Adrenal gland (tissue), 5 donors: ENCODE measurements around the gene SERPINE1.

ENCODE experiments used
- POLR2A ChIP-seq, 2 donors: fragments of 450-650 bp; IDR thresholded peaks; one replicate each; pipeline ENCODE4 v1.6.1; 2017; ENCODE audit warnings: antibody characterized with exemption in 2 of 2, mild to moderate bottlenecking in 2 of 2, moderate library complexity in 1 of 2
- TF ChIP-seq, protein P1 (sequence below), 6 experiments: fragments of 450-650 bp in 4 of 6; fragments of 200-600 bp in 2 of 6; sonication (generic) in 1 of 6; IDR thresholded peaks; 1 replicate in 5 of 6; 2 replicates in 1 of 6; pipeline versions ENCODE4 v1.5.1 to v1.8.0; 2016 to 2021; ENCODE audit warnings: antibody characterized with exemption in 6 of 6, mild to moderate bottlenecking in 2 of 6, moderate library complexity in 1 of 6
- donor health status: DM: no; HTN: no; CAD: no.

DNA sequence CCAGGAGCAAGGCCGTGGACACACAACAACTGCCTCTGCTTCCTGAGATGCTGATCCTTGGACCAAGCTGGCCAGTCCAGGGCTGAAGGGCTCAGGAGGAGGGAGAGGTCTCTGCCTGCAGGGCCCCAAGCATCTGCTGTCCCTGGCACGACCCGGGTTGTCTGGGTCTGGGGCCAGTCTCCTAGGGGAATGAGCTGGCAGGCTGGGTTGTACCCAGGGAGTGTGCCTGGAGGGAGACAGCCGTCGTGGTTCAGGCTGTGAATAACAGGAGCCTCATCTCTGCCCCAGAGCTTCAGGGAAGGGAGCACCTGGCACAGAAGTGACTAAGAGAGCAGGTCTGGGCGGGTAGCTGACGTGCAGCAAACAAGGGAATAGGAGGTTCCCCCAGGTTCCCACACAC, 17.9 kb upstream of the SERPINE1 start:
- TF ChIP-seq, protein P1, sequence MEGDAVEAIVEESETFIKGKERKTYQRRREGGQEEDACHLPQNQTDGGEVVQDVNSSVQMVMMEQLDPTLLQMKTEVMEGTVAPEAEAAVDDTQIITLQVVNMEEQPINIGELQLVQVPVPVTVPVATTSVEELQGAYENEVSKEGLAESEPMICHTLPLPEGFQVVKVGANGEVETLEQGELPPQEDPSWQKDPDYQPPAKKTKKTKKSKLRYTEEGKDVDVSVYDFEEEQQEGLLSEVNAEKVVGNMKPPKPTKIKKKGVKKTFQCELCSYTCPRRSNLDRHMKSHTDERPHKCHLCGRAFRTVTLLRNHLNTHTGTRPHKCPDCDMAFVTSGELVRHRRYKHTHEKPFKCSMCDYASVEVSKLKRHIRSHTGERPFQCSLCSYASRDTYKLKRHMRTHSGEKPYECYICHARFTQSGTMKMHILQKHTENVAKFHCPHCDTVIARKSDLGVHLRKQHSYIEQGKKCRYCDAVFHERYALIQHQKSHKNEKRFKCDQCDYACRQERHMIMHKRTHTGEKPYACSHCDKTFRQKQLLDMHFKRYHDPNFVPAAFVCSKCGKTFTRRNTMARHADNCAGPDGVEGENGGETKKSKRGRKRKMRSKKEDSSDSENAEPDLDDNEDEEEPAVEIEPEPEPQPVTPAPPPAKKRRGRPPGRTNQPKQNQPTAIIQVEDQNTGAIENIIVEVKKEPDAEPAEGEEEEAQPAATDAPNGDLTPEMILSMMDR (IDR thresholded peaks at IDR 0.05): no peak
- no peak for TF ChIP-seq POLR2A (IDR thresholded peaks at IDR 0.05)
